Neural progenitor cell (in vitro differentiated cells): ENCODE measurements around the gene EAF1. TPM values are rescaled to one million over a fixed set of nuclear protein-coding genes. Genes with fewer than 3 reads are reported as not detected.

Source experiments
- DNase-seq: peaks from one replicate; pipeline ENCODE4 v3.0.0-alpha.2; 2016; ENCODE audit warnings: low spot score
- H2AFZ ChIP-seq: fragments of 200-600 bp; sonication (generic); replicated peaks from 2 replicates; pipeline ENCODE4 v1.6.1; 2016; ENCODE audit warnings: antibody characterized with exemption
- H3F3A ChIP-seq: fragments of 200-600 bp; sonication (generic); 2 replicates; pipeline ENCODE4 v1.6.1; 2016; ENCODE audit warnings: antibody characterized with exemption, low read depth
- H3K27ac ChIP-seq: fragments of 200-600 bp; sonication (generic); 2 replicates; pipeline ENCODE4 v1.5.1; 2016; ENCODE audit warnings: mild to moderate bottlenecking
- H3K27me3 ChIP-seq: fragments of 200-600 bp; sonication (generic); 2 replicates; pipeline ENCODE4 v1.6.1; 2016; ENCODE audit warnings: mild to moderate bottlenecking, moderate library complexity
- H3K36me3 ChIP-seq: fragments of 200-600 bp; sonication (generic); 2 replicates; pipeline ENCODE4 v1.5.1; 2016
- H3K4me1 ChIP-seq: fragments of 200-600 bp; sonication (generic); 2 replicates; pipeline ENCODE4 v1.6.1; 2016; ENCODE audit warnings: mixed run types
- H3K4me2 ChIP-seq: fragments of 200-600 bp; sonication (generic); 2 replicates; pipeline ENCODE4 v1.6.1; 2016
- H3K4me3 ChIP-seq: fragments of 200-600 bp; sonication (generic); 2 replicates; pipeline ENCODE4 v1.5.1; 2016
- H3K79me2 ChIP-seq: fragments of 200-600 bp; sonication (generic); 2 replicates; pipeline ENCODE4 v1.6.1; 2016; ENCODE audit warnings: low read depth
- H3K9ac ChIP-seq: fragments of 200-600 bp; sonication (generic); 2 replicates; pipeline ENCODE4 v1.6.1; 2016
- H3K9me3 ChIP-seq: fragments of 200-600 bp; sonication (generic); 2 replicates; pipeline ENCODE4 v1.5.1; 2016; ENCODE audit warnings: low read depth
- H4K20me1 ChIP-seq: fragments of 200-600 bp; sonication (generic); 2 replicates; pipeline ENCODE4 v1.6.1; 2016; ENCODE audit warnings: low read depth
- H3K27ac Mint-ChIP-seq: 3 replicates; pipeline ENCODE4 v1.8.0; 2021; ENCODE audit warnings: mixed read lengths
- H3K27me3 Mint-ChIP-seq: 2 replicates; pipeline ENCODE4 v1.8.0; 2022; ENCODE audit warnings: low read depth, mild to moderate bottlenecking, inconsistent platforms, moderate library complexity, mixed read lengths; ENCODE audit not compliant: insufficient read depth
- H3K36me3 Mint-ChIP-seq: 3 replicates; pipeline ENCODE4 v1.8.0; 2021; ENCODE audit warnings: mixed read lengths
- H3K4me1 Mint-ChIP-seq: 3 replicates; pipeline ENCODE4 v1.8.0; 2021; ENCODE audit warnings: mixed read lengths
- H3K4me3 Mint-ChIP-seq: 3 replicates; pipeline ENCODE4 v1.8.0; 2021; ENCODE audit warnings: mild to moderate bottlenecking, moderate library complexity, mixed read lengths
- H3K9me3 Mint-ChIP-seq: 3 replicates; pipeline ENCODE4 v1.8.0; 2020; ENCODE audit warnings: mixed read lengths
- CTCF ChIP-seq: fragments of 200-600 bp; sonication (generic); IDR thresholded peaks from 2 replicates; pipeline ENCODE4 v1.5.1; 2017; ENCODE audit warnings: antibody characterized with exemption, mild to moderate bottlenecking
- EZH2 ChIP-seq: fragments of 200-600 bp; sonication (generic); IDR thresholded peaks from 2 replicates; pipeline ENCODE4 v1.6.1; 2017; ENCODE audit warnings: antibody characterized with exemption, mild to moderate bottlenecking, moderate library complexity
- EZH2phosphoT487 ChIP-seq: fragments of 200-600 bp; sonication (generic); IDR thresholded peaks from 2 replicates; pipeline ENCODE4 v1.6.1; 2017; ENCODE audit warnings: antibody characterized with exemption
- total RNA-seq: library from RNA; depleted of rRNA; stranded (reverse); fragments of >200 nt; gene quantifications from 2 replicates; pipeline ENCODE4 v1.2.3, GENCODE V29; 2015; ENCODE audit warnings: low replicate concordance

EAF1 gene
- total RNA-seq, 1 donor from 2014 or later: 34.2 TPM

DNA sequence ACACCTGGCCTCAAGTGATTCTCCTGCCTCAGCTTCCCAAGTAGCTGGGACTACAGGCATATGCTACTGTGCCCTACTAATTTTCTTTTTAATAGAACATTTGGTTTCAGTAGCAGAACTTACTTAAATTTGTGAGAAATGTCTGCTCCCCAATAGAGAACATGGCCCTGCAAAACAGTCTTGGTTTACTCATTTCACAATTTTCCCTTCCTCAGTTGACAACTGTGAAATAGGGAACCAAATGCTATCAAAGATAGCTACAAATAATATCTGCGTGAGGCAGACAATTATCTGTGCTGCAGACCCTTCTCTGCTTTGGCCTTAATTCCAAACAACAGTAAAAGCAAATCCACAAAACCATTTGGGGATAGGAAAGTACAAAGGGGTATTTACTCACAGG, 22.6 kb upstream of the EAF1 start:
- Histone ChIP-seq H3K4me3 (no peak overlapping the region), H3K79me2 (no peaks in the 10 kb centered on the region), H3K9ac (no peak overlapping the region), H3K4me1 (no peaks in the 10 kb centered on the region), H4K20me1 (no peaks in the 10 kb centered on the region), H3K36me3 (no peaks in the 10 kb centered on the region), H3K27me3 (no peaks in the 10 kb centered on the region), H3F3A (no peaks in the 10 kb centered on the region), H2AFZ (no peak overlapping the region), H3K4me2 (no peak overlapping the region), H3K27ac (no peak overlapping the region), H3K9me3 (no peaks in the 10 kb centered on the region)
- Mint-ChIP-seq H3K27ac (no peak overlapping the region), H3K27me3 (no peaks in the 10 kb centered on the region), H3K4me1 (no peaks in the 10 kb centered on the region), H3K4me3 (no peak overlapping the region), H3K9me3 (no peaks in the 10 kb centered on the region), H3K36me3 (peaks cover 6% of the 10 kb centered on the region)
- TF ChIP-seq EZH2phosphoT487 (no peak), CTCF (no peak), EZH2 (no peak)
- no peak for DNase-seq

DNA sequence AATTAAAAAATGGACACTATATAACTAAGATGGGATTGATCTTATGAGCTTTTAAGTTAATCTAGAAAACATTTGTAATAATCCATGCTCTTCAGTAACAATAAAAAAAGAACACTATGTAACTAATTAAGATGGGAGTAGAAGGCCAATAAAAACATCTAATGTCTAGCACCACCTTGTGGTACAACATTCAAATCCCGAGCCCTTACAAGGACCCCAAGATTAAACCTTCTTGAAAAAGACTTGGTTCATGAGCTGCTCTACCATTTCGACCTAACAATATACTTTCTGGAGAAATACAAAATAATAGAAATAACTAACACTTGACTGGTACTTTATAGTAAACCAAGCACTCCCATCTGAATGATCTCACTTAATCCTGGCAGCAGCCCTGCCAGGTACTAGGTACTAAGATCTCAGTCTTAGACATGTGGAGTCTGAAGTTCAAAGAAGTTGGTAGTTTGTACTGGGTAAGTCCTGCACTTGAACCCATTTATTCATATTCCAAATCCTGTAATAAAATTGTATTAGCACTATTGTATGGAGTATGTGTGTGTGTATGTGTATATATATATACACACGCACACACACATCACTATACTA, 21.8 kb upstream of the EAF1 start:
- Histone ChIP-seq H3K4me3 (no peak overlapping the region), H4K20me1 (no peaks in the 10 kb centered on the region), H2AFZ (no peak overlapping the region), H3K79me2 (no peaks in the 10 kb centered on the region), H3F3A (no peaks in the 10 kb centered on the region), H3K27me3 (no peaks in the 10 kb centered on the region), H3K36me3 (no peaks in the 10 kb centered on the region), H3K9me3 (no peaks in the 10 kb centered on the region), H3K4me1 (no peaks in the 10 kb centered on the region), H3K27ac (no peak overlapping the region), H3K4me2 (no peak overlapping the region), H3K9ac (no peak overlapping the region)
- H3K4me1 Mint-ChIP-seq: no peaks in the 10 kb centered on the region
- DNase-seq: peak; percentile 70
- H3K9me3 Mint-ChIP-seq: no peaks in the 10 kb centered on the region
- peaks cover 10% of the 10 kb centered on the region for H3K36me3 Mint-ChIP-seq
- TF ChIP-seq CTCF (peak; percentile 82), EZH2 (no peak)
- no peak overlapping the region for H3K4me3 Mint-ChIP-seq
- no peak overlapping the region for H3K27ac Mint-ChIP-seq
- H3K27me3 Mint-ChIP-seq: no peaks in the 10 kb centered on the region

- no peak overlapping the region for H3K27ac ChIP-seq
- Mint-ChIP-seq H3K36me3 (peaks cover 19% of the 10 kb centered on the region), H3K9me3 (no peaks in the 10 kb centered on the region), H3K27me3 (no peaks in the 10 kb centered on the region), H3K27ac (no peak overlapping the region), H3K4me3 (no peak overlapping the region), H3K4me1 (no peaks in the 10 kb centered on the region)
- no peak for DNase-seq
- H4K20me1 ChIP-seq: no peaks in the 10 kb centered on the region
- H3K4me1 ChIP-seq: no peaks in the 10 kb centered on the region
- H3F3A ChIP-seq: no peaks in the 10 kb centered on the region
- peaks cover 11% of the 10 kb centered on the region for H3K36me3 ChIP-seq
- no peak overlapping the region for H2AFZ ChIP-seq
- H3K4me2 ChIP-seq: no peak overlapping the region
- H3K79me2 ChIP-seq: no peaks in the 10 kb centered on the region
- no peaks in the 10 kb centered on the region for H3K9me3 ChIP-seq
- no peak overlapping the region for H3K4me3 ChIP-seq
- TF ChIP-seq EZH2phosphoT487 (no peak), CTCF (no peak), EZH2 (no peak)
- H3K27me3 ChIP-seq: no peaks in the 10 kb centered on the region
- H3K9ac ChIP-seq: no peak overlapping the region
These were observed 18.2 kb upstream of the EAF1 start for GRCh38 chr3:15409239-15409638.
